ENCODE measurements around the gene STXBP6.
A peak's percentile ranks its signal among the peaks of the same experiment; 100 is the strongest.

The STXBP6 gene

DNA sequence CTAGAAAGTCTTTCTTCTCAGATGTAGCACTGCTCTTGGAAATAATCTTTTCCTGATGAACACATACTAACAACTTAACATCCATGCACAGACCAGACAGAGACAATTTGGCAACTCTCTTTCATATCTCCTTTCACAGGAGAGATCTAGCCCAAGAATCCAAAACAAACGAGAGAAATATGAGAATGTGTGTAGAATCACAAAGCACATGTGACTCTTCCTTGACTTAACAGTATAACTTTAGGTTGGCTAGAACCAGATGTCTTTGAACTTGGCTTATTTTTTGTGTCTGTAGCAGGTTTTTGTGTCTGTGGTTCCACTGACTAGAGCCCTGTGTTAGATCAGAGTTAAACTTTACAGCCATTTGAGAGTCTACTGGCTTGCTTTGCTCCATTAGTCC lies 114.2 kb downstream of the STXBP6 start:
- H3K36me3 ChIP-seq (ENCODE audit: control insufficient read depth in 2 of 2, insufficient read depth in 1 of 2, low read length in 2 of 2) = no peaks in the 10 kb centered on the region

DNA sequence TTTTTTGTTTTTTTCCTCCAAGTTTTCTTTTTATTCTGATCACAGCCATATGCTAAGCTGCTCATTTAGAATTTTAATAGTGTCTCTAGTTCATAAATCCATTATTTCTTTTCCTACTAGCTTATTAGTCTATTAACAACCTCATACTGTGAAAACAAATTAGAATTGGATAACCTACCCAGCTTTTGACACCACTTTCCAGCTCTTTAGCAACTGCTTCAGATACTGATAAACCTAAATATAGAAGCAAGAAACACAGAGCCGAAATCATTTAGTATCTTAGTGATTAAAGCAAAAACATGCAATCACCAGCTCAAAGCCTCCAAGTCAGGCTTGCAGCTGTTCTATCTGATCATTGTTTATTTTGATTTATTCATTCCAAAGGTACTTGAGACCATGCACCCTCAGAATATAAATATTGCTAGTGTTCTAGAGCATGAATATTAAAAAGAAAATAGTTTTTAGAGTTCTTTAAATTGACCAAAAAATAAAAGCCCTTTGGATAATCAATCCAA lies 121.5 kb downstream of the STXBP6 start:
- ChIA-PET CTCF (interaction anchor here (0.6 to 1.0 kb wide), 2 partner anchors 104 to 122 kb away, joined by 3 to 4 read pairs; no protein-coding TSS in a partner anchor), POLR2A (no interaction called here)
- H3K9me3 ChIP-seq (ENCODE audit: control insufficient read depth, insufficient read depth, low read depth, low read length) = no peaks in the 10 kb centered on the region
- no peaks in the 10 kb centered on the region for H3K36me3 ChIP-seq (ENCODE audit: control insufficient read depth in 2 of 2, insufficient read depth in 1 of 2, low read length in 2 of 2)
- no peak overlapping the region for H3K4me3 ChIP-seq (ENCODE audit: low read depth, low read length)
- H3K4me1 ChIP-seq (ENCODE audit: control insufficient read depth, insufficient read depth, low read length) = peaks cover 20% of the 10 kb centered on the region
- TF ChIP-seq, protein P1, sequence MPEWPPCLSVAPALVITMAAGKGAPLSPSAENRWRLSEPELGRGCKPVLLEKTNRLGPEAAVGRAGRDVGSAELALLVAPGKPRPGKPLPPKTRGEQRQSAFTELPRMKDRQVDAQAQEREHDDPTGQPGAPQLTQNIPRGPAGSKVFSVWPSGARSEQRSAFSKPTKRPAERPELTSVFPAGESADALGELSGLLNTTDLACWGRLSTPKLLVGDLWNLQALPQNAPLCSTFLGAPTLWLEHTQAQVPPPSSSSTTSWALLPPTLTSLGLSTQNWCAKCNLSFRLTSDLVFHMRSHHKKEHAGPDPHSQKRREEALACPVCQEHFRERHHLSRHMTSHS (tag by site-specific recombination; IDR thresholded peaks at IDR 0.05) = no peak
- TF ChIP-seq TRIM28 (IDR thresholded peaks at IDR 0.05; ENCODE audit: borderline replicate concordance, low read length) (no peak), ZNF837 (tag by site-specific recombination; IDR thresholded peaks at IDR 0.05) (no peak), ZNF155 (tag by site-specific recombination; IDR thresholded peaks at IDR 0.05) (no peak), ZBTB48 (tag by site-specific recombination; IDR thresholded peaks at IDR 0.05) (no peak), GFI1B (tag by site-specific recombination; IDR thresholded peaks at IDR 0.05) (no peak)
- TF ChIP-seq, protein P2, sequence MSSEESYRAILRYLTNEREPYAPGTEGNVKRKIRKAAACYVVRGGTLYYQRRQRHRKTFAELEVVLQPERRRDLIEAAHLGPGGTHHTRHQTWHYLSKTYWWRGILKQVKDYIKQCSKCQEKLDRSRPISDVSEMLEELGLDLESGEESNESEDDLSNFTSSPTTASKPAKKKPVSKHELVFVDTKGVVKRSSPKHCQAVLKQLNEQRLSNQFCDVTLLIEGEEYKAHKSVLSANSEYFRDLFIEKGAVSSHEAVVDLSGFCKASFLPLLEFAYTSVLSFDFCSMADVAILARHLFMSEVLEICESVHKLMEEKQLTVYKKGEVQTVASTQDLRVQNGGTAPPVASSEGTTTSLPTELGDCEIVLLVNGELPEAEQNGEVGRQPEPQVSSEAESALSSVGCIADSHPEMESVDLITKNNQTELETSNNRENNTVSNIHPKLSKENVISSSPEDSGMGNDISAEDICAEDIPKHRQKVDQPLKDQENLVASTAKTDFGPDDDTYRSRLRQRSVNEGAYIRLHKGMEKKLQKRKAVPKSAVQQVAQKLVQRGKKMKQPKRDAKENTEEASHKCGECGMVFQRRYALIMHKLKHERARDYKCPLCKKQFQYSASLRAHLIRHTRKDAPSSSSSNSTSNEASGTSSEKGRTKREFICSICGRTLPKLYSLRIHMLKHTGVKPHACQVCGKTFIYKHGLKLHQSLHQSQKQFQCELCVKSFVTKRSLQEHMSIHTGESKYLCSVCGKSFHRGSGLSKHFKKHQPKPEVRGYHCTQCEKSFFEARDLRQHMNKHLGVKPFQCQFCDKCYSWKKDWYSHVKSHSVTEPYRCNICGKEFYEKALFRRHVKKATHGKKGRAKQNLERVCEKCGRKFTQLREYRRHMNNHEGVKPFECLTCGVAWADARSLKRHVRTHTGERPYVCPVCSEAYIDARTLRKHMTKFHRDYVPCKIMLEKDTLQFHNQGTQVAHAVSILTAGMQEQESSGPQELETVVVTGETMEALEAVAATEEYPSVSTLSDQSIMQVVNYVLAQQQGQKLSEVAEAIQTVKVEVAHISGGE (tag by site-specific recombination; conservative IDR thresholded peaks at IDR 0.05; ENCODE audit: low read depth) = no peak
- TF ChIP-seq, protein P3, sequence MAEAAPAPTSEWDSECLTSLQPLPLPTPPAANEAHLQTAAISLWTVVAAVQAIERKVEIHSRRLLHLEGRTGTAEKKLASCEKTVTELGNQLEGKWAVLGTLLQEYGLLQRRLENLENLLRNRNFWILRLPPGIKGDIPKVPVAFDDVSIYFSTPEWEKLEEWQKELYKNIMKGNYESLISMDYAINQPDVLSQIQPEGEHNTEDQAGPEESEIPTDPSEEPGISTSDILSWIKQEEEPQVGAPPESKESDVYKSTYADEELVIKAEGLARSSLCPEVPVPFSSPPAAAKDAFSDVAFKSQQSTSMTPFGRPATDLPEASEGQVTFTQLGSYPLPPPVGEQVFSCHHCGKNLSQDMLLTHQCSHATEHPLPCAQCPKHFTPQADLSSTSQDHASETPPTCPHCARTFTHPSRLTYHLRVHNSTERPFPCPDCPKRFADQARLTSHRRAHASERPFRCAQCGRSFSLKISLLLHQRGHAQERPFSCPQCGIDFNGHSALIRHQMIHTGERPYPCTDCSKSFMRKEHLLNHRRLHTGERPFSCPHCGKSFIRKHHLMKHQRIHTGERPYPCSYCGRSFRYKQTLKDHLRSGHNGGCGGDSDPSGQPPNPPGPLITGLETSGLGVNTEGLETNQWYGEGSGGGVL (tag by site-specific recombination; IDR thresholded peaks at IDR 0.05) = no peak
- no peak overlapping the region for H3K27ac ChIP-seq (ENCODE audit: extremely low read depth, low read depth, low read length)

More for the DNA sequence above, 114.2 kb downstream of the STXBP6 start:
- CTCF ChIA-PET = no interaction called here
- Histone ChIP-seq H3K4me3 (ENCODE audit: low read depth, low read length) (no peak overlapping the region), H3K27ac (ENCODE audit: extremely low read depth, low read depth, low read length) (no peak overlapping the region), H3K4me1 (ENCODE audit: control insufficient read depth, insufficient read depth, low read length) (peaks cover 6% of the 10 kb centered on the region; the same call in 1 of the 2 replicates), H3K9me3 (ENCODE audit: control insufficient read depth, insufficient read depth, low read depth, low read length) (no peaks in the 10 kb centered on the region)
- no peak for TF ChIP-seq ZNF558 (tag by site-specific recombination; IDR thresholded peaks at IDR 0.05)
- POLR2A ChIA-PET = no interaction called here

DNA sequence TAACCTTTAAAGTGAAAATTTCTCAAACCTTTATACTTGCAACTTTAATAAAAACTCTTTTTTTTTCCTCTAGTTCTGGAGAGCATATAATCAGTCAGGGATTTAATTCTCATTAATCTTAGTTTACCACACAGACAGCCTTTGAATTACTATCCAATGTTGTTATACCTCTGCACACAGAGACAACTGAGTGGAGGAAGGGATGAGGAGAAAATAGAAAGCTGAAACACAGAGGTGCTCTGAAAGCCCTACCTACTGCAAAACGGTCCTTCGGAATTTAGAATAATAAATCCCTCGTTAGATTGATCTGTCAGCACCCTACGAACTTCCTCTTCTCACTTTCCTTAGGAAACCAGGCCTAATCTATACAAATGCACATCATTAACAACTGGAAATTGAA lies 122.1 kb downstream of the STXBP6 start:
- POLR2A ChIA-PET = no interaction called here
- H3K27ac ChIP-seq (ENCODE audit: extremely low read depth, low read depth, low read length) = no peak overlapping the region
- peaks cover 20% of the 10 kb centered on the region for H3K4me1 ChIP-seq (ENCODE audit: control insufficient read depth, insufficient read depth, low read length)
- H3K4me3 ChIP-seq (ENCODE audit: low read depth, low read length) = no peak overlapping the region
- no peaks in the 10 kb centered on the region for H3K9me3 ChIP-seq (ENCODE audit: control insufficient read depth, insufficient read depth, low read depth, low read length)
- TF ChIP-seq, protein P4, sequence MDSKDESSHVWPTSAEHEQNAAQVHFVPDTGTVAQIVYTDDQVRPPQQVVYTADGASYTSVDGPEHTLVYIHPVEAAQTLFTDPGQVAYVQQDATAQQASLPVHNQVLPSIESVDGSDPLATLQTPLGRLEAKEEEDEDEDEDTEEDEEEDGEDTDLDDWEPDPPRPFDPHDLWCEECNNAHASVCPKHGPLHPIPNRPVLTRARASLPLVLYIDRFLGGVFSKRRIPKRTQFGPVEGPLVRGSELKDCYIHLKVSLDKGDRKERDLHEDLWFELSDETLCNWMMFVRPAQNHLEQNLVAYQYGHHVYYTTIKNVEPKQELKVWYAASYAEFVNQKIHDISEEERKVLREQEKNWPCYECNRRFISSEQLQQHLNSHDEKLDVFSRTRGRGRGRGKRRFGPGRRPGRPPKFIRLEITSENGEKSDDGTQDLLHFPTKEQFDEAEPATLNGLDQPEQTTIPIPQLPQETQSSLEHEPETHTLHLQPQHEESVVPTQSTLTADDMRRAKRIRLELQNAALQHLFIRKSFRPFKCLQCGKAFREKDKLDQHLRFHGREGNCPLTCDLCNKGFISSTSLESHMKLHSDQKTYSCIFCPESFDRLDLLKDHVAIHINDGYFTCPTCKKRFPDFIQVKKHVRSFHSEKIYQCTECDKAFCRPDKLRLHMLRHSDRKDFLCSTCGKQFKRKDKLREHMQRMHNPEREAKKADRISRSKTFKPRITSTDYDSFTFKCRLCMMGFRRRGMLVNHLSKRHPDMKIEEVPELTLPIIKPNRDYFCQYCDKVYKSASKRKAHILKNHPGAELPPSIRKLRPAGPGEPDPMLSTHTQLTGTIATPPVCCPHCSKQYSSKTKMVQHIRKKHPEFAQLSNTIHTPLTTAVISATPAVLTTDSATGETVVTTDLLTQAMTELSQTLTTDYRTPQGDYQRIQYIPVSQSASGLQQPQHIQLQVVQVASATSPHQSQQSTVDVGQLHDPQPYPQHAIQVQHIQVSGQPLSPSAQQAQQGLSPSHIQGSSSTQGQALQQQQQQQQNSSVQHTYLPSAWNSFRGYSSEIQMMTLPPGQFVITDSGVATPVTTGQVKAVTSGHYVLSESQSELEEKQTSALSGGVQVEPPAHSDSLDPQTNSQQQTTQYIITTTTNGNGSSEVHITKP (tag by site-specific recombination; IDR thresholded peaks at IDR 0.05) = no peak
- no peak for TF ChIP-seq ZFP41 (tag by site-specific recombination; IDR thresholded peaks at IDR 0.05; ENCODE audit: borderline replicate concordance)
- TF ChIP-seq, protein P5, sequence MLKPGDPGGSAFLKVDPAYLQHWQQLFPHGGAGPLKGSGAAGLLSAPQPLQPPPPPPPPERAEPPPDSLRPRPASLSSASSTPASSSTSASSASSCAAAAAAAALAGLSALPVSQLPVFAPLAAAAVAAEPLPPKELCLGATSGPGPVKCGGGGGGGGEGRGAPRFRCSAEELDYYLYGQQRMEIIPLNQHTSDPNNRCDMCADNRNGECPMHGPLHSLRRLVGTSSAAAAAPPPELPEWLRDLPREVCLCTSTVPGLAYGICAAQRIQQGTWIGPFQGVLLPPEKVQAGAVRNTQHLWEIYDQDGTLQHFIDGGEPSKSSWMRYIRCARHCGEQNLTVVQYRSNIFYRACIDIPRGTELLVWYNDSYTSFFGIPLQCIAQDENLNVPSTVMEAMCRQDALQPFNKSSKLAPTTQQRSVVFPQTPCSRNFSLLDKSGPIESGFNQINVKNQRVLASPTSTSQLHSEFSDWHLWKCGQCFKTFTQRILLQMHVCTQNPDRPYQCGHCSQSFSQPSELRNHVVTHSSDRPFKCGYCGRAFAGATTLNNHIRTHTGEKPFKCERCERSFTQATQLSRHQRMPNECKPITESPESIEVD (tag by site-specific recombination; IDR thresholded peaks at IDR 0.05) = peak; percentile 62
- CTCF ChIA-PET = interaction anchor here (1.0 kb wide), 1 partner anchor 121 kb away, joined by 3 read pairs; no protein-coding TSS in a partner anchor
- H3K36me3 ChIP-seq (ENCODE audit: control insufficient read depth in 2 of 2, insufficient read depth in 1 of 2, low read length in 2 of 2) = no peaks in the 10 kb centered on the region

Measured in HEK293 (cell line).